GM18499 (cell line): ENCODE measurements around the gene ZNF420.

Experiments
- ATAC-seq: cut with Tn5 transposase; IDR thresholded peaks from one replicate; pipeline ENCODE4 v1.9.1; 2021; ENCODE audit warnings: moderate number of reproducible peaks; ENCODE audit not compliant: insufficient read depth, unreplicated experiment

ZNF420 gene

GRCh38 chr19:37128821-37129177, 50.6 kb downstream of the ZNF420 start:
- ATAC-seq = no peak

GRCh38 chr19:37136111-37136510, 57.9 kb downstream of the ZNF420 start:
- no peak for ATAC-seq

GRCh38 chr19:37148214-37148613, 70.0 kb downstream of the ZNF420 start:
- ATAC-seq = no peak

- no peak for ATAC-seq
Measured at GRCh38 chr19:37160153-37160552, 81.9 kb downstream of the ZNF420 start.

GRCh38 chr19:37165635-37166034, 87.4 kb downstream of the ZNF420 start:
- no peak for ATAC-seq

GRCh38 chr19:37172368-37173366, 94.4 kb downstream of the ZNF420 start, which contains the start of gene ZNF585A:
TSS of gene ZNF585A (minus strand) at chr19:37172695. CDS start at chr19:37169910, 2,785 bp downstream.
- ATAC-seq = peak; percentile 88
